BLaER1 treated with 17β-estradiol and CSF1 and Interleukin-3, amounts not matched to agents 10 nM and 100 nM (cell line): ENCODE measurements around the gene PRIMA1.
A peak's percentile ranks its signal among the peaks of the same experiment; 100 is the strongest.

Source experiments
- H3K27ac ChIP-seq, 11 experiments: shearing (Covaris generic); formaldehyde crosslinking; 2 replicates each; pipeline ENCODE4 v1.8.1; 2022
- H3K27me3 ChIP-seq, 11 experiments: shearing (Covaris generic); formaldehyde crosslinking; 2 replicates each; pipeline ENCODE4 v1.8.1; 2022
- H3K36me3 ChIP-seq, 11 experiments: shearing (Covaris generic); formaldehyde crosslinking; 2 replicates each; pipeline ENCODE4 v1.8.1; 2022
- H3K4me1 ChIP-seq, 10 experiments: shearing (Covaris generic); formaldehyde crosslinking; 2 replicates each; pipeline ENCODE4 v1.8.1; 2022
- H3K4me2 ChIP-seq, 11 experiments: shearing (Covaris generic); formaldehyde crosslinking; 2 replicates each; pipeline ENCODE4 v1.8.1; 2022
- H3K4me3 ChIP-seq, 10 experiments: shearing (Covaris generic); formaldehyde crosslinking; 2 replicates each; pipeline ENCODE4 v1.8.1; 2022
- H3K9ac ChIP-seq, 11 experiments: shearing (Covaris generic); formaldehyde crosslinking; 2 replicates each; pipeline ENCODE4 v1.8.1; 2022
- H3K9me3 ChIP-seq, 11 experiments: shearing (Covaris generic); formaldehyde crosslinking; replicated peaks in 1 of 11; 2 replicates each; pipeline ENCODE4 v1.8.1; 2022
- H4K20me1 ChIP-seq, 11 experiments: shearing (Covaris generic); formaldehyde crosslinking; 2 replicates each; pipeline ENCODE4 v1.8.1; 2022
- Cebpa-rat ChIP-seq, 11 experiments: shearing (Covaris generic); IDR thresholded peaks; 2 replicates each; pipeline ENCODE4 v1.8.1; 2022

PRIMA1 gene, protein sequence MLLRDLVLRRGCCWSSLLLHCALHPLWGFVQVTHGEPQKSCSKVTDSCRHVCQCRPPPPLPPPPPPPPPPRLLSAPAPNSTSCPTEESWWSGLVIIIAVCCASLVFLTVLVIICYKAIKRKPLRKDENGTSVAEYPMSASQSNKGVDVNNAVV

DNA sequence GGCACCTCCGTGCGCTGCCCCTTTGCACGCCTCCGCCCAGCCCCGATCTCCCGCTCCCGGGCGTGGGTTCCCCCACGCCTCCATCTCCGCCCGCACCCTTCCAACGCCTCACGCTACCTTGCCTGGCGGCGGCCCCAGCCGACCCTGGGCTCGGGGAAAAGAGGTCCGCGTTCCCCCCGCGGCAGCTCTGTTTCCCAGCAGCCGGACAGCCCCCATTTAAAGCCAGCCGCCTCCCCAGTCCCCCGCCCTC is at the start of gene PRIMA1:
PRIMA1 (minus strand) TSS at position 193 of the 250 bp plus-strand sequence. CDS start 767 bp downstream, outside the sequence.
- Histone ChIP-seq H3K4me2 (peak within 1 kb of the TSS; percentile 41 to 69 (median 62); a peak in 20 of 22 replicates), H3K9me3 (peaks cover 0 to 17% (median 11%) of the 10 kb centered on the region in 11 experiments; a peak in 13 of 22 replicates), H3K27ac (no peak within 1 kb of the TSS), H3K27me3 (peaks cover 42 to 58% (median 51%) of the 10 kb centered on the region in 11 experiments), H3K36me3 (no peaks in the 10 kb centered on the region), H3K4me3 (peak within 1 kb of the TSS; percentile 25 to 63 (median 45); a peak in 19 of 20 replicates), H3K9ac (peak within 1 kb of the TSS in 1 of 11 experiments; percentile 11; a peak in 1 of 22 replicates), H4K20me1 (peaks cover 0 to 19% (median 0%) of the 10 kb centered on the region in 11 experiments; a peak in 5 of 22 replicates), H3K4me1 (peaks cover 0 to 13% (median 0%) of the 10 kb centered on the region in 10 experiments; a peak in 4 of 20 replicates)
- TF ChIP-seq Cebpa-rat (IDR thresholded peaks at IDR 0.05): no peak

DNA sequence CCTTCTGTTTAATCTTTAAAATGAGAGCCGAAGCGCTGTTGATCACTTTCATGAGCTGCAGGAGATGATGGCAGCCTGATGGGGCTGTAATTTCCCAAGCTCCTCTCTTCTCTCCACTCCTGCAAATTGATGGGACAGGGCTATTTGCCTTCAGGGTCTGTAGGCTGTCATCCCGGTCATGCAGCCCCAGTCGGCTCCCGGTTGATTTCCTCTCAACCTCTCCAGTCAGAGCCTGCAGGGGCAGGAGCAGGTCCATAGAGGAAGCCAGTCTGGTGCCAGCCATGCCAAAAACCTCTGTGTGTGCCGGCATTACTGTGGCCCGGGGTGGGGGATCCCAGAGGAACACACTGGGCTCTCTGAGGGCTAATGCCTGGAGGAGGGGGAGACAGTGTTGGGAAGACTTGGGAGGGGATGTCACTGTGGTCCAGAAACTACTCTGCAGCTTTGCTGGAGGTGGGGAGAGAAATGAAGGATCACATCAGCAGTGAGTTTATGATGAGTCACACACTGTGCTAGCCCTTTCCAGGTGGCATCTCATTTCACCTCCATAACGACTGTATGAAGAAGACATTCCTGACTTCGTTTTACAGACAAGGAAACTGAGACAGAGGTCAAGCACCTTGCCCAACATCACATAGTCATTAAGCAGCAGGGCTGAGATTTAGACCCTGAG is 46.5 kb upstream of the PRIMA1 start:
- Histone ChIP-seq H3K4me2 (no peak overlapping the region), H3K4me3 (no peak overlapping the region), H3K9me3 (peaks cover 0 to 18% (median 9%) of the 10 kb centered on the region in 11 experiments; a peak in 13 of 22 replicates), H3K27me3 (no peaks in the 10 kb centered on the region), H4K20me1 (no peaks in the 10 kb centered on the region), H3K27ac (no peak overlapping the region), H3K36me3 (no peaks in the 10 kb centered on the region; a peak in 1 of 22 replicates), H3K9ac (no peak overlapping the region), H3K4me1 (no peaks in the 10 kb centered on the region)
- TF ChIP-seq Cebpa-rat (IDR thresholded peaks at IDR 0.05): no peak

GRCh38 chr14:93832665-93833064 is 44.4 kb upstream of the PRIMA1 start:
- Histone ChIP-seq H3K9me3 (peaks cover 0 to 18% (median 9%) of the 10 kb centered on the region in 11 experiments; a peak in 13 of 22 replicates), H3K9ac (no peak overlapping the region), H3K4me3 (no peak overlapping the region), H3K27me3 (no peaks in the 10 kb centered on the region), H4K20me1 (no peaks in the 10 kb centered on the region), H3K4me2 (no peak overlapping the region), H3K36me3 (no peaks in the 10 kb centered on the region; a peak in 1 of 22 replicates), H3K4me1 (no peaks in the 10 kb centered on the region), H3K27ac (no peak overlapping the region)
- no peak for TF ChIP-seq Cebpa-rat (IDR thresholded peaks at IDR 0.05)

DNA sequence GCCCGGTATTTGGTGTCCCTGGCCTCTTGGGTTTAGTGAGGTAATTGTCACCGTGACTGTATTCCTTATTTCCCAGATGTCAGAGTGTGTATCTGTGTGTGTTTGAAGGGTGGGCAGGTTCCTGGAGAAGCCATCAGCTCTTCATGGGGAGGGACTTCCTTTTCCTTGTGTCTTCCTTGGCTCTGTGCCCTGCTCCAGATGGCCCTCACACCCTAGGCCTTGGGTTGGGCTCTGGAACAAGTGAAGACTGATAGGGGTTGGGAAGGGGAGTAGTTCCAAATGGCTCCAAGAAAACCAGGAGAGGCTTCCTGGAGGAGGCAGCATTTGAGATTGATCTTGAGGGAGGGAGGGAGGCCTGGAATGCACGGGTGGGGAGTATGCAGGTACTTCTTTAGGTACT is 43.8 kb upstream of the PRIMA1 start:
- no peak overlapping the region for H3K9ac ChIP-seq
- no peaks in the 10 kb centered on the region for H4K20me1 ChIP-seq
- H3K4me2 ChIP-seq: no peak overlapping the region
- no peaks in the 10 kb centered on the region for H3K27me3 ChIP-seq
- H3K4me3 ChIP-seq: no peak overlapping the region
- no peak for TF ChIP-seq Cebpa-rat (IDR thresholded peaks at IDR 0.05)
- peaks cover 0 to 17% (median 9%) of the 10 kb centered on the region in 11 experiments; a peak in 13 of 22 replicates for H3K9me3 ChIP-seq
- H3K36me3 ChIP-seq: no peaks in the 10 kb centered on the region; a peak in 1 of 22 replicates
- no peak overlapping the region for H3K27ac ChIP-seq
- no peaks in the 10 kb centered on the region for H3K4me1 ChIP-seq

GRCh38 chr14:93830753-93831461 is 42.6 kb upstream of the PRIMA1 start:
- H3K27ac ChIP-seq: no peak overlapping the region
- no peak overlapping the region for H3K4me2 ChIP-seq
- no peaks in the 10 kb centered on the region for H3K4me1 ChIP-seq
- H3K9me3 ChIP-seq: peaks cover 0 to 5% (median 2%) of the 10 kb centered on the region in 11 experiments; a peak in 9 of 22 replicates
- no peaks in the 10 kb centered on the region for H4K20me1 ChIP-seq
- TF ChIP-seq Cebpa-rat (IDR thresholded peaks at IDR 0.05): no peak
- no peak overlapping the region for H3K4me3 ChIP-seq
- H3K9ac ChIP-seq: no peak overlapping the region
- no peaks in the 10 kb centered on the region for H3K36me3 ChIP-seq
- no peaks in the 10 kb centered on the region for H3K27me3 ChIP-seq

DNA sequence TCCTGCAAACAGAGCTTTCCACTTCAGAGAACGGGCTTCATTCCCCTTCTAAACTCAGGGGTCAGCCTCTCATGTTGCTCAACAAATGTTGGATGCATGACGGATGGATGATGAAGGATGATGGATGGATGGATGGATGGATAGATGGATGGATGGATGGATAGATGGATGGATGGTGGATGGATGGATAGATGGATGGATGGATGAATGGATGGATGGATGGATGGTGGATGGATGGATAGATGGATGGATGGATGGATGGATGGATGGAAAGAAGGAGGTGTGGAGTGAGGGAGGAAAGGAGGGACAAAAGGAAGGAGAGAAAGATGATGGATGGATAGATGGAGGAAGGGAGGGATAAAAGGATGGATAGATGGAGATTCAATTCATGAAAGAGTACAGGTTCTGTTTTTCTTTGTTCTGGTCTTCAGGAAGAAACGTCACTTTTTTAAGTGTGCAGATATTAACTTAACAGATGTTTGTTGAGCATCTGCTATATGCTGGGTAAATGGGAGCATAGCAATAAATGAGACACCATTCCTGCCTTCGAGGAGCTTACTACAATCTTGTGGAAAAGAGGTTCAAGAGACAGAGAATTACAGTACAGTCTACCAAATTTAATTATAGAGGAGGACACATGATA is 41.7 kb upstream of the PRIMA1 start:
- Histone ChIP-seq H3K36me3 (no peaks in the 10 kb centered on the region), H3K9ac (no peak overlapping the region), H3K27ac (no peak overlapping the region), H3K27me3 (no peaks in the 10 kb centered on the region), H4K20me1 (no peaks in the 10 kb centered on the region), H3K9me3 (no peaks in the 10 kb centered on the region), H3K4me2 (no peak overlapping the region), H3K4me1 (peaks cover 0 to 3% (median 0%) of the 10 kb centered on the region in 10 experiments; a peak in 5 of 20 replicates), H3K4me3 (no peak overlapping the region)
- no peak for TF ChIP-seq Cebpa-rat (IDR thresholded peaks at IDR 0.05)

GRCh38 chr14:93825235-93825553 is 36.9 kb upstream of the PRIMA1 start:
- Histone ChIP-seq H4K20me1 (no peaks in the 10 kb centered on the region), H3K4me3 (no peak overlapping the region), H3K9me3 (no peaks in the 10 kb centered on the region), H3K36me3 (no peaks in the 10 kb centered on the region), H3K27me3 (no peaks in the 10 kb centered on the region), H3K9ac (no peak overlapping the region), H3K4me2 (peak overlapping the region in 4 of 11 experiments; percentile 9 to 45 (median 22); a peak in 6 of 22 replicates), H3K4me1 (peaks cover 0 to 11% (median 0%) of the 10 kb centered on the region in 10 experiments; a peak in 5 of 20 replicates), H3K27ac (no peak overlapping the region)
- no peak for TF ChIP-seq Cebpa-rat (IDR thresholded peaks at IDR 0.05)

GRCh38 chr14:93824518-93825234 is 36.4 kb upstream of the PRIMA1 start:
- H3K36me3 ChIP-seq: no peaks in the 10 kb centered on the region
- H3K4me1 ChIP-seq: peaks cover 0 to 11% (median 0%) of the 10 kb centered on the region in 10 experiments; a peak in 5 of 20 replicates
- H3K4me3 ChIP-seq: no peak overlapping the region
- no peaks in the 10 kb centered on the region for H4K20me1 ChIP-seq
- H3K27me3 ChIP-seq: no peaks in the 10 kb centered on the region
- H3K4me2 ChIP-seq: peak overlapping the region in 4 of 11 experiments; percentile 9 to 45 (median 24); a peak in 6 of 22 replicates
- H3K9me3 ChIP-seq: no peaks in the 10 kb centered on the region
- TF ChIP-seq Cebpa-rat (IDR thresholded peaks at IDR 0.05): no peak
- H3K9ac ChIP-seq: no peak overlapping the region
- no peak overlapping the region for H3K27ac ChIP-seq
